NCI-H82 (cell line): ENCODE measurements around the gene SPTBN5.

Experiments
- DNase-seq: peaks from one replicate; lab custom pipeline; 2025; lab: John Stamatoyannopoulos, UW

Gene SPTBN5

DNA sequence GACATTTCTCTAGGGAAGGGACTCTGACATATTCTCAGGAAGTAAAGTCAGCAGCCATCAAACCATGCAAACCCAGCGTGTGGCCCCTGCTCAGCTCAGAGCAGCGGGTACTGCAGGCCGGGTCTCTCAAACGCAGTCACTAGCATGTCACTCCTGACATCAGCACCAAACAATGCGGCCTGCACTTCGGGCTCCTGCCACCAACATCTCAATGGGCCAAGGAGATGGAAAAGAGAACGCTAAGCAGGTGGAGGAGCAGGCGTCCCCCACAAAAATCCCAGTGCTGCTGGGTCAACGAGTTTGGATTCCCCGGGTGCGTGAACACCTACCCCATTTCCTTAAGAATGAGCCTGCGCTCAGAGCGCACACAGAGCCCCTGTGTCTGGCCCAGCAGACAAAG, 9.9 kb upstream of the SPTBN5 start:
- no peak for DNase-seq

DNA sequence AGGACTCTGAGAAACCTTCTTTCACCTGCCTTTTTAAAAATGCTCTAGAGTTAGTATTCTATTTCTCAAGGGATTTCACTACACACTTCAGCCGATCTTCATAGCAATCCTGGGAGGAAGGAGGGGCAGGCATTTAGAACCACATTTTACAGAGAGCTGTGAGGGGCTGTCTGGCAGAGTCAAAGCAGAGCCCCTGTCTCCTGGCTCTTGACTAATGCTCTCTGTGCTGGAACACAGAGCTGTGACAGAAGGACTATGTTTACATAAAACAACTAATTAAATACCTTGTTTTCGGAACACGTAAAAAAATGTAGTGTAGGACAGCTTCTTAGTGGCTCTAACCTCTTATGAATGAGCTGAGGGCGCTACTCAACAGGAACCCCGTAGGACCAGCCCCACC, 7.6 kb upstream of the SPTBN5 start:
- DNase-seq: no peak

DNA sequence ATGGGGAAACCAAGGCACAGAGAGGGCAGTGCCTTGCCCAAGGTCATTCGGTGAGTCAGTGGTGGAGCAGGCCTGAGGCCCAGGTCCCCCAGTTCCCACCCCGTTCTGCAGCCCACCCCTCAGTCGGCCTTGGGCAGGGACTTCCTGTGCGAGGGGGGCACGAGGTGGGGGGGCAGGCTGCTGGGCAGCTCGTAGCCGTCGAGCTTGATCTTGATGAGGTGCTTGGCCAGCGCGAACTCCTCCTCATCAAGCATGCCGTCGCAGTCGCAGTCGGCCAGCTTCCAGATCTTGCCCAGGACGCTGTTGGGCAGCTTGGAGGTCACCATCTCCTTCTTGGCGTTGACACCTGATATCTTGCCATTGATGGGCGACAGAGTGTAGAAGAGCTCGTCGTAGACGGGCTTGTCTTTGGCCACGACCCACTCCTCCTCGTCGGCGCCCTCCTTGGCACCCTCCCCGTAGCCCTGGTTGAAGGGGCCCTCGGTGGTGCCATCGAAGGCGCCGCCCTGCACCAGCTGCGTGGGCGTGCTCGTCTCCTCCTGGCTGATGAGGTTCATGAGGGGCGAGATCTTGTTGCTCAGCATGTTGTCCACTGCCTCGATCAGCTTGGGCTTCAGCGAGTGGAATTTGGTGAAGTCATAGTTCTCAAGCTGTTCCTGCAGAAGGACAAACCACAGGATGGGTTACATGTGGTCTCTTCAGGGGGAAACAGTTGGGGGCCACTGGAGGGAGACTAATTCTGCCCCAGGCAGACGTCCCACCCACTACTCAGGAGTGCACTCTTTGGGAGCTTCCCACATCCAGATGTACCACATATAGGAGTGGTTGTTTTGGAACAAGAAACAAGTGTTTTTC, 6.9 kb upstream of the SPTBN5 start:
- no peak for DNase-seq

DNA sequence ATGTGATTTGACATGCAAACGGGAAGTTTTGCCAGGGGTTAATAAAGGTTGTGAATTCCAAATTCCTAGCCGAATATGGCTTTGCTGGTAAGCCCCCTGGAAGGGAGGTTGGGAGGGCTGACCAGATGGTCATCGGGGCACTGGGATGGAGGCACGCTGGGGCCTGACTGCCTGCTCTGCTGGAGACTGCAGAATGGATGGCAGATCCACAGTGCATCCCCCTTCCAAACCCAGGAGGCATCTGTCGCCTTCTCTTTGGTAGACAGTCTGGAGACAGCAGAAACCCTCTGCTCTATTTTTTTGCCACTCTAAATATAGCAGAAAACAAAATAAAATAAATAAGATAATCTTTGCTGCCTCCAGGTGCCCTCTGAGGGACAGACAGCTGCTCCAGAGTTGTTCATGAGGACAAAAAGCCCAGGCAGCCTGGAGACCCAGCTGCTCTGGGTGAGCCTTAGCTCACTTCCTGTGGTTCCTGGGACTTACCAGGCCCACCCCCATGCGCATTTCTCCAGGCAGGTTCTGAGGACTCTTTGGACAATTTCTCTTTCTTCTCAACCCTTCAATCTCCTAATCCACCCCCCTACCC, 6.1 kb upstream of the SPTBN5 start:
- peak; percentile 80 for DNase-seq

DNA sequence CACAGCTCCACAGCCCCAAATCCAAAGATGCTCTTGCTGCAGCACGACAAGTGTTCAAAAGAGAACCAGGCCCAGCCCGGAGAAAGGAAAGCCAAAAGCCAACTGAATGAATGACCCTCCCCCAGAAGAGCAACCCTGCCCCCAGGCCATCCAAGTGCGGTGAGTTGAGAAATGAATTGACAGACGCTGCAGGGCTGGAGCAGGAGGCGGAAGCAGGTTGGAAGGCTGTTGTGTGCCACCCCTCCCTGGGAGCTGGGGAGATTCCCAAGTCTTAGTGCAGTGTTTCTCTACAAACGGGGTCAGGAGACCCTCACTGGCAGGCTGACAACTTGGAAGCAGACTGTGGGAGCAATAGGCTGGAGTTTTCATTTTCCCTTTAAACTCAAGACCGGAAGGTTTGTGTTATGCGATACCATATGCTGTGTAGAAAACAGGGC, 3.5 kb upstream of the SPTBN5 start:
- no peak for DNase-seq

DNA sequence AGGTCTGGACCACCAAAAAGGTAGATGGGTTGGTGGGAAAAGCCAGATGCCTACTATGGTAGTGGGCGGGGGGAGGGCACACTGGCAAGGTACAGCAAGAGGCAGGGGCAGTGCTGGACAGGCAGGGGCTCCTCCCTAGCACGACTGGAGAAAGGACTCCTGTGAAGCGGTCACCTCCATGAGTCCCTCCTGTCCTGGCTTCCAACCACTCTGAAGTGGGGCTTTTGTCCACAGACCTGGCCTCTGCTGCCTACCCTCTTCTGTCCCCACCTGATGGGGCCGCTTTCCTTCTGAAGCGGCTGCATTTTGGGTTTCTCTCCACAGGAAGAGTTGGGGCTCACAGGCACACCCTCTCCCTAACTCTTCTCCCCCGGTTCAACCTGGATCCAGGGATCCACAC, 2.7 kb upstream of the SPTBN5 start:
- DNase-seq: no peak

DNA sequence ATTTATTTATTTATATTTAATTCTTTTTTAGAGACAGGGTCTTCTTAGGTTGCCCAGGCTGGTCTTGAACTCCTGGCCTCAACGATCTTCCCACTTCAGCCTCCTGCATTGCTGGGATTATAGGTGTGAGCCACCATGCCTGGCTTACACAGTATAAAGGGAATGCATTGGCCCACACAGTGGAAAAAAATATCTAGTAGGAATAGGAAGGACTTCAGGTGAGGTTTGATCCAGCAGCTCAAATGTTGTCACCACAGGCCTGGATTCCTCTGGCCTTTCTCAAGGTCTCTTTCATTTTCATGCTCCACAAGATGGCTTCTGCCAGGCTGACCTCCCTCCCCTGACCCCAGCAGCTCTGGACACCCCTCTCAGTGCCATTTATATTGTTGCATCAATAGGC, 2.1 kb upstream of the SPTBN5 start:
- no peak for DNase-seq

DNA sequence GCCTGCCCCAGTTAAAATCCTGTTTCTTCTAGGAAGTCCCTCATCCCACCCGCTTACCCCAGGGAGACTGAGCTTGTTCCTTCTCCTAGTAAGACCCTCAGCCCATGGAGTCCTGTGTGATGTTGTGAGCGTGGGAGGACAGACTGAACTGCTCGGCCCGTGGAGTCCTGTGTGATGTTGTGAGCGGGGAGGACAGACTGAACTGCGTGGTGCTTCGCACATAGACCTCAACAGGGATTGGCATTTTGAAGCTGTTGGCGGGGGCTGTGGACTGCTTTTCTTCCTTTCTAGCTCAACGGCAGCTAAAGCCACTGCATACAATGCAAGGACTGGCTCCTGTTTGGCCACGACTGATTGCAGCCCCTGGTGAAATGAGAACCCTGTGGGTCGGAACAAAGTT, 1.6 kb upstream of the SPTBN5 start:
- no peak for DNase-seq

DNA sequence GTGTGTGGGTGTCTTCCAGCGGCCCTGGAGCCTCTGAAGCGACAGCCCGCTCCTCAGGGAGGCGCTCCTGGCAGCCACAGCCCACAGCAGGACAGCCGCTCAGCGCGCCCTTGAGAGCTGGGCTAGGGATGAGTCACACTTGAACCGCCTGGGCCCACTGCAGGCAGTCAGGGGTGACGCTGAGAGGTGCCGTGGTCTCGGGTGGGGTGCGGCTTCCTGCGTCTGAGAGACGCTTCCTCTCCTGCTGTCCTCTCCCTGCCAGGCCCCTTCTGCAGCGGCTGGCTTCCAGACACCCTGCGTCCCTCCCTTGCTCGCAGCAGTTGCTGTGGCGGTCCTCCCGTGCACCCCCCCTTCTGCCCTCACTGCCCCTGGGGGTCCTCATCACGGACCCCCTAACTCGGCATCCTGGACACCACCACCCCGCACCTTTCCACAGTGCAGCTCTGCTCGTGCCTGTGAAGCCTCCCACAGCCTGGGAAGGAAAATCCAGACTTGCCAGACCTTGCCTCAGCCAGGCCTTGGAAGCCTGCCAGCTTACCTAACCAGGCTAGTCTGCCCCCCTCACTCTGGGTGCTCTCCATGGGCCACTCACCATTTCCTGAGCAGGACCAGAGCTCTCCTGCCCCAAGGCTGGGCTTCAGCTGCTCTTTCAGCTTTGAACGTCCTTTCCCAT, 1.1 kb upstream of the SPTBN5 start:
- DNase-seq: peak; percentile 50

DNA sequence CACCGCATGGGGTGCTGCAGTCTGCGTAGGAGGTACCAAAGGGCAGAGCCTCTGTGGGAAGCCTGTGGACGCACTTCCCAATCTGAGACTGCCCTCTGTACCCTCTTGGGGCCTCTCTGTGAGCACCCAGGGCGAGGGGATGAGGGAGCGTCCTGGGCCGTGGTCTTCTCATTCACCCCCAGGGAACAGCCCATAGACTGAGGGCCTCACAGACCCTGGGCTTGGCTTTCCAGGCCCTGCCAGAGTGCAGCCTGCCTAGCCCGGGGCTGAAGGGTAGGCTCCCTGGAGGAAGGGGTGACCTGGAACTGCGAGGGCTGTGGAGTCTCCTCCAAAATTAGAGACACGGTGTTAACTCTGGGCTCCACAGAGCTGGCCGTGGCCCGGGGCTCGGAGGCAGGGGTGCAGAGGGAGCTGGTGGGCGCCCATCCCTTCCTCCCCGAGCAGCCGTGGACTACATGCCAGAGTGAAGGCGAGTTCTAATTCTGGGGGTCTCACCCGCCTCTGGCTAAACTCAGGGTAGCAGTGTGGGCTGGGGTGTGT, 468 bp upstream of the SPTBN5 start:
- no peak for DNase-seq

DNA sequence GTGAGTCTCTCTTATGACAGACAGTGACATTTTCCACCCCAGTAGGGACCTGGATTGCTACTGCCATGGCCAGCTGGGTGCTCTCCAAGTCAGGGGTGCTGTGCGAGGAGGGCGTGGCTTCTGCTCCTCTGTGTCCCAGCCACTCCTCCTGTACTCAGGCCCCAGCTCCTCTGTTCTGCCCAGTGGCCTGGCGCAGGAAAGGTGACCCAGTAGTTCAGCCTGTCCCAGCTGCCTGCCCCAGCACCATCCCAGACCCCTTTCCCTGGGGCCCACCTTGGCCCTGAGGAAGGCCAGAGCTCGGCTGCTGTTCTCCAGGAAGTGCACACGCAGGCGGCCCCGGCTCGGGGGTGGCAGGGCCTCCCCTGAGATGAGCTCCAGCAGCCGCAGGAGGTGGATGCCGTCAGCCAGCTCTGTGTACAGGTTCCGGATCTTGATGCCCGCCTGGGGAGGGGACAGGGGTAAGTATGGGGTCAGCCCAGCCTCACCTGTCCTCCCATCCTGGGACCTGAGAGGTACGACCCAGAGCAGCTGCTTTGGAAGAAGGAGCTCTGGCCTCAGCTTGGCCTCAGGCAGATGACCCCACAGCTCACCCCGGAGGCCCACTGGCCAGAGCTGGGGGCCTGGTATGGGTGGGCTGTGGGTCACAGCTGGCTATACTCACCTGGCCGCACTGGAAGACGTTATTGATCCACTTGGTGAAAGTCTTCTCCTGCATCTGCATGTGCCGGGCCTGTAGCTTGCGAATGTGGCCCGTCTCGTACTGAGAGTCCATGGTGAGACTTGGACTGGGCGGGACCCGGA, 1.0 kb downstream of the SPTBN5 start:
- no peak for DNase-seq

DNA sequence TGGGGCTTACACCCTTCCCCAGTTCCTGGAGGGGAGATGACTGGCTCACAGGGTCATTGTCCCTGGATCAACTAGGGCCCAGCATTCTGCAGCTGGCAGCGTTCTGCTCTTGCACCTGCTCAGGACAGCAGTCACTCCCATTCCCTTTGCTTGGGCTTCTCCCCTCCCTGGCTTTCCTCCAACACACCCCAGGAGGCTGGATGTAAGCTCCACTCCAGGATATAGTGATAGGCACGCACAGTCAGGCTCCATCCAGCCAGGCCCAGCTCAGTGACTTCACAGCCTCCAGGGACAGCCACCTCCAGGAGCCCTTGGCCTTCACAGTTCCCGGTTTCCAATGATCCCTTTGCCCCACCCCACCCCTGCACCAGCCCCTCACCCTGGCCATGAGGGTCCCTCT, 1.9 kb downstream of the SPTBN5 start:
- peak; percentile 25 for DNase-seq

DNA sequence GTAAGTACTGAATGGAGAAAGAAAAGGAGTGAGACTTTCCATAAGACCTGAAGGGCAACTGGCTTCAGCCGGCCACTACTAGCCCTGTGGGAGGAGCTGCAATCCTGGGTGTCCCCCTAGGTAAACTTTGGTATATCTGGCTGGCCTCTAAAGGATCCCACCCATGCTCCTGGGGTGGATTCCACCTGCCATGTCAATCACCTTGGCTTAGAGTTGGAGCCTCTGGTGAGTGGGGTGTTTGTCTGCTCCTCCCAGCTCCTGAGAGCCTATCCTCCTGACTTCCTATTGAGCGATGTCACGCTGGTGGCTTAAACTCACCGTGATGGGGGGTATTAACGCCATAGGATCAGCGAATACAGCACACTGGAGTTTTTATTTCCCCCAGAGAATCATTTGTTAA, 2.6 kb downstream of the SPTBN5 start:
- peak; percentile 50 for DNase-seq

DNA sequence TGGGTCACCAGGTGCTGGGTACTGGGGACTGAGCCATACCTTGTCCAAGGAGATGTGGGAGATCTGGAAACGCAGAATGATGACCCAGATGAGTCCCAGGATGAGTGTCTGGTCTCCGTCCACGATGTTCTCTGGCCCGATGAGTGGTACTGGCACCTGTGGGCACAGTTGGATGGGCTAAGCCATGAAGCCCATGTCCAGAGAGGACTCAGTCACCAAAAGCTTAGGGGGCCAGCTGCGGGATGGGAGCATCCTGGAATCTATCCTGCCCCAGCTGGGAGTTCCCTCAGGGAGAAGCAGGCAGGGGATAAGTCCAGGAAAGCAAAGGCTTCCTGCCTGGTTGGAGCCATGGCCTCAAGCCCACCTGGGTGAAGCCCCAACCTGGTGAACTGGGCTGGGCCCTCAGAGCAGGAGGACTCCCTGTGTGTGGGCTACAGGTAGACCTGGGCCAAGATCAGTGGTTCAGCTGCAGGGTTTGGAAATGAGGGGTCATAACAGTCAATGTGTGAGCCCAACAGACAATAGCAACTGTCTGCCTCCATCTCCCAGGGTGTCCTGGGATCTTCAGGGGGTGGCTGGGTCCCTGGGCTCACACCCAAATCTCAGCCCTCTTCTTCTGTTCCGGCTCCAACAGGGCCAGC, 3.7 kb downstream of the SPTBN5 start:
- DNase-seq: no peak

DNA sequence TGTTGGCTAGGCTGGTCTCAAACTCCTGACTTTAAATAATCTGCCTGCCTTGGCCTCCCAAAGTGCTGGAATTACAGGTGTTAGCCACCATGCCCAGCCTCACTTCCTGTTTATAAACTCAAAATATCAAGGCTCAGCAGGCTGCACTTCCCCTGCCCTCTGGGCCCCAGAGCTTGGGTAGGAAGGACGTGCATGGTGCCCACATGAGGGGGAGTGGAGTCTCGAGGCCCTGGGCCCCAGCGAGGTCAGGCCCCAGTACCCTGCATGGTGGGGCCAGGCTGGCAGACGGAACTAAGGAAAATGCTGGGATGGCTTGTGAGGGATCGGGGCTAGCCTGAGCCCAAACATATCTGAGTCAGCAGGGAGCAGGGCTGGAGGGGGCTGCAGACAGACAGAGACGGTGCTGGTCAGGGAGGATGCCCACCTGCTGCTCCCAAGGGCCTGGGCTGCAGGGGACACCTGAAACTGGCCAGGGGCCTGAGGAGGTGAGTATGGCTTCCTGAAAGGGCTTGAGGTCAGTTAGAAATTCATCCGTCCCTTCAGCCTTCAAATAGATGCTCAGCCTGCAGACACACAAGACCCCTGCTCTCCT, 5.1 kb downstream of the SPTBN5 start:
- no peak for DNase-seq

DNA sequence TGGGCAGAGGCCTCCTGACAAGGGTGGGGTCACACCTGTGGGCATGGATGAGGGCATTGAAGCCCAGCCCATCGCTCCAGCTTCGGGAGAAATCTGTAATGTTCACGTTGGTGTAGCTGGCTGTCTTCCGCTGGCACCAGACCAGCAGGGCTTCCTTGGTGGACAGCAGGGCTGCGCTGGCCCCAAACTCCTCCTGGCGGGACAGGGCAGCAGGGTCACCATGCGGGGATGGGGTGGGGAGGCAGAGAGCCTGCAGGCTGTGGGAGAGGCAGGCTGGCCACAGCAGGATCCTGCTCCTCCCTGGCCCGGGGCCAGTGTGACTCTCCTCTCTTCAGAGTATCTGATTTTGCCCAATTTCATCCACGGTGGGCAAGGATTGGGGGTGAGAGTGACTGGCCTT, 6.0 kb downstream of the SPTBN5 start:
- DNase-seq: no peak

DNA sequence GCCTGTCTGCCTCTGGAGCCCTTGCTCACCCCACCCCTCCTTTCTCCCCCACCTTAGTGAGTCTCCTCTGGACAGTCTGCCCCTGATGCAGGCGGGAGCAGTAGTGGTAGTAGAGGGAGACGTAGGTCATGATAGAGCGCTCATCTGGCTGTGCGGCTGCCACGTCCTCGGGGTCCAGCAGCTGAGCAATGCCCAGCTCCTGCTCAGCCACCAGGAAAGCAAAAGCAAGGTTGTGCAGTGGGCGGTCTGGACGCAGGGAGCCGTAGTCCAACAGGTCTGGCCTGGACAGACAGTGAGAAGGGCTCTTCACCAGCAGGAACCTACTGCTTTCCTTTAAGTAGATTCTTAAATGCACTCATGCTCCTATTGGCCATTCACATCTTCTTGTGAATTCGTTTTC, 6.7 kb downstream of the SPTBN5 start:
- no peak for DNase-seq

DNA sequence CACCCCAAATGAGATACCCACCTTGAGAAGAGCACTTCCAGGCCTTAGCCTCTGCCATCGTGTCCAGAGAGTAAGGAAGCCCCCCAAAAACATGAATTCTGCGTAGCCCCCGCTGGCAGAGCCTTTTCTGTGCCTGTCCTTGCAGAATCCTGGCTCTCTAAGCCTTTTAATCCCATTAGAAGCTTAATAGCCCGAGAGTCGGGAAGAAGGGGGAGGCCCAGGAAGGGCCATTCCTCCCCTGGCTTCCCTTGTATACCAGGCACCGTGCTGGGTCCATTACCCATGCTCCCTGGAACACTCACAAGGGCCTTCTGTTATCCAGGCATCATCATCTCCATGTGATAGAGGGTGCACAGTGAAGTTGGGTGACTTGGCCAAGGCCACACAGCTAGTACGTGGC, 7.1 kb downstream of the SPTBN5 start:
- peak; percentile 95 for DNase-seq

DNA sequence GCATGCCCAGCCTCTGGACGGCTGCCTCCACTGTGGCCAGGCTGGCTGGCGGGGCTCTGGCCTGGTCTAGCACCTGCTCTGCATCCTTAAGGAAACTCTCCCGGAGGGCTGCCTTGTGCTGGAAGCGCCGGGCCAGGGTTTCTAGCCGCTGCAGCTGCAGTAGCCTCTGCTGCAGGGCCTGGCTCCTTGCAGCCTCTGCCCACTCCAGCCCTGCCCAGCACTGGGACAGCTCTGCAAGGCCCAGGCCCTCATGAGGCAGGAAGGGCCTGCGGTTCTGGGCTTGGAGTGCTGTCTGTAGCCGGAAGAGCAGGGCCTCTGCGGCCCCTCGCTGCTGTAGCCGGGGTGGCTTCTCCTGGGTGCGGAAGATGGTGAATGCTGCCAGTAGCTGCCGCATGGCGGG, 8.0 kb downstream of the SPTBN5 start:
- DNase-seq: no peak

DNA sequence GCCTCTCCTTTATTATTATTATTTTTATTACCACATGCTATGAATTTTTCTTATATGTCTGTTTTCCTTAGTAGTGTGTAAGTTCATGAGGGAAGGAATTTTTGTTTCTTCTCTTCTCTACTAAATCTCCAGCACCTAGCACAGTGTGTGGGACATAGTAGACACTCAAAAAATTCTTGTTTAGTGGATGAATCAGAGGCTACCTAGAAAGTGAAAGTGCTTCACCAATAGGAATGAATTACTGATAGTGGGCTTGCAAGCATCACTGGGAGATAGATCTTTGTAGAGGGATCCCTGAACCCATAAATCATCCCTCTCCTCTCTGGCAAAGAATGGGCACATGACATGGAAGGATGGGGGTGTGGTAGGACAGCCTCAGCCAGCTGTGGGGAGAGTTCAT, 8.5 kb downstream of the SPTBN5 start:
- no peak for DNase-seq

DNA sequence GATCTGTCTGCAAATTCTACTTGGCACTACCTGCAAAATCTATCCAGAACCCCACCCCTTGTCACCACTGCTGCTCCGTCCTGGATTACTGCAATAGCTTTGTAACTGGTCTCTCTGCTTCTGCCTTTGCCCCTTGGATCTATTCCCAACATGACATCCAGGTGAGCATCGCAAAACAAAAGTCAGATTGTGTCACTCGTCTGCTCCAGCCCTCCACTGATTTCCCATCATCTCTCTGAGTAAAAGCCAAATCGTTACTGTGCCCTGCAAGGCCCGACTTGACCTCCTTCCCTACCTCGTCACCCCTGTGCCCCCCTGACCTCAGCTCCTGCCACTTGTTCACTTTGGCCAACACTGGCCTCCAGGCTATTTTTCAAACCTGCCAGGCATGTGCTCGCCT, 9.4 kb downstream of the SPTBN5 start:
- DNase-seq: no peak
